Vagina (tissue), 2 donors: ENCODE results near the gene STK11.

Experiments
- POLR2A ChIP-seq, 2 donors: fragments of 450-650 bp; IDR thresholded peaks; one replicate each; pipeline ENCODE4 v1.6.1; 2017; ENCODE audit warnings: antibody characterized with exemption in 2 of 2, mild to moderate bottlenecking in 2 of 2, moderate library complexity in 2 of 2
- TF ChIP-seq, protein P1 (sequence below), 3 experiments: fragments of 450-650 bp in 2 of 3; fragments of 200-600 bp in 1 of 3; sonication (generic) in 1 of 3; IDR thresholded peaks; one replicate each; pipeline ENCODE4 v1.5.1; 2017 to 2019; ENCODE audit warnings: antibody characterized with exemption in 3 of 3, mild to moderate bottlenecking in 2 of 3, moderate library complexity in 2 of 3

DNA sequence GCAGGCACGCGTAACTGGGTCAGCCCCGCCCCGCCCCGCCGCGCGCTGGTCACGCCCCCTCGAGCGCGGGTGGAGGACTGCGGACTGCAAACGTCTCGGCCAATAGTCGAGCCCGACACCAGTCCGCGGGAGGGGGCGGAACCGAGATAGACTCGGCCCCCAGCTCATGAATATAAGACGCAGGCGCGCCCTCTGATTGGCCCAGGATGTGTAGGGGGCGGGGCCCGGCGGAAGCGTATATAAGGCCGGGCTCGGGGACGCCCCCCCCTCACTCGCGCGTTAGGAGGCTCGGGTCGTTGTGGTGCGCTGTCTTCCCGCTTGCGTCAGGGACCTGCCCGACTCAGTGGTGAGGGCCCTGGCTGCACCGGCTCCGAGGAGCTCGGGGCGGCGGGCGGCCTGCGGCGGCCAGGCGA lies 63.5 kb downstream of the STK11 start, which contains the start of gene CIRBP:
- TF ChIP-seq POLR2A (IDR thresholded peaks at IDR 0.05), result peak; percentile 45 to 99
- TF ChIP-seq, protein P1, sequence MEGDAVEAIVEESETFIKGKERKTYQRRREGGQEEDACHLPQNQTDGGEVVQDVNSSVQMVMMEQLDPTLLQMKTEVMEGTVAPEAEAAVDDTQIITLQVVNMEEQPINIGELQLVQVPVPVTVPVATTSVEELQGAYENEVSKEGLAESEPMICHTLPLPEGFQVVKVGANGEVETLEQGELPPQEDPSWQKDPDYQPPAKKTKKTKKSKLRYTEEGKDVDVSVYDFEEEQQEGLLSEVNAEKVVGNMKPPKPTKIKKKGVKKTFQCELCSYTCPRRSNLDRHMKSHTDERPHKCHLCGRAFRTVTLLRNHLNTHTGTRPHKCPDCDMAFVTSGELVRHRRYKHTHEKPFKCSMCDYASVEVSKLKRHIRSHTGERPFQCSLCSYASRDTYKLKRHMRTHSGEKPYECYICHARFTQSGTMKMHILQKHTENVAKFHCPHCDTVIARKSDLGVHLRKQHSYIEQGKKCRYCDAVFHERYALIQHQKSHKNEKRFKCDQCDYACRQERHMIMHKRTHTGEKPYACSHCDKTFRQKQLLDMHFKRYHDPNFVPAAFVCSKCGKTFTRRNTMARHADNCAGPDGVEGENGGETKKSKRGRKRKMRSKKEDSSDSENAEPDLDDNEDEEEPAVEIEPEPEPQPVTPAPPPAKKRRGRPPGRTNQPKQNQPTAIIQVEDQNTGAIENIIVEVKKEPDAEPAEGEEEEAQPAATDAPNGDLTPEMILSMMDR (IDR thresholded peaks at IDR 0.05), result no peak
